Mononuclear cell (primary cell): ENCODE results near the gene PRR12. TPM values are rescaled to one million over a fixed set of nuclear protein-coding genes. Genes with fewer than 3 reads are reported as not detected.

Experiments used
- H3K27me3 ChIP-seq: 2 replicates; pipeline ENCODE4 v1.6.0; 2011; ENCODE audit warnings: low read length, control low read depth; ENCODE audit not compliant: insufficient read depth
- H3K4me1 ChIP-seq: 2 replicates; pipeline ENCODE4 v1.5.1; 2011; ENCODE audit warnings: mild to moderate bottlenecking, low read length, control low read depth; ENCODE audit not compliant: insufficient read depth
- H3K4me3 ChIP-seq: 2 replicates; pipeline ENCODE4 v1.5.1; 2011; ENCODE audit warnings: mild to moderate bottlenecking, low read length, moderate library complexity
- H3K9me3 ChIP-seq: 2 replicates; pipeline ENCODE4 v1.5.1; 2011; ENCODE audit warnings: low read depth, mild to moderate bottlenecking, control low read depth, low read length
- total RNA-seq: library from RNA; depleted of rRNA; stranded (reverse); fragments of >200 nt; gene quantifications from one replicate; pipeline ENCODE4 v1.2.3, GENCODE V29; 2012

Gene PRR12
- total RNA-seq, 1 donor = 6.4 TPM

DNA sequence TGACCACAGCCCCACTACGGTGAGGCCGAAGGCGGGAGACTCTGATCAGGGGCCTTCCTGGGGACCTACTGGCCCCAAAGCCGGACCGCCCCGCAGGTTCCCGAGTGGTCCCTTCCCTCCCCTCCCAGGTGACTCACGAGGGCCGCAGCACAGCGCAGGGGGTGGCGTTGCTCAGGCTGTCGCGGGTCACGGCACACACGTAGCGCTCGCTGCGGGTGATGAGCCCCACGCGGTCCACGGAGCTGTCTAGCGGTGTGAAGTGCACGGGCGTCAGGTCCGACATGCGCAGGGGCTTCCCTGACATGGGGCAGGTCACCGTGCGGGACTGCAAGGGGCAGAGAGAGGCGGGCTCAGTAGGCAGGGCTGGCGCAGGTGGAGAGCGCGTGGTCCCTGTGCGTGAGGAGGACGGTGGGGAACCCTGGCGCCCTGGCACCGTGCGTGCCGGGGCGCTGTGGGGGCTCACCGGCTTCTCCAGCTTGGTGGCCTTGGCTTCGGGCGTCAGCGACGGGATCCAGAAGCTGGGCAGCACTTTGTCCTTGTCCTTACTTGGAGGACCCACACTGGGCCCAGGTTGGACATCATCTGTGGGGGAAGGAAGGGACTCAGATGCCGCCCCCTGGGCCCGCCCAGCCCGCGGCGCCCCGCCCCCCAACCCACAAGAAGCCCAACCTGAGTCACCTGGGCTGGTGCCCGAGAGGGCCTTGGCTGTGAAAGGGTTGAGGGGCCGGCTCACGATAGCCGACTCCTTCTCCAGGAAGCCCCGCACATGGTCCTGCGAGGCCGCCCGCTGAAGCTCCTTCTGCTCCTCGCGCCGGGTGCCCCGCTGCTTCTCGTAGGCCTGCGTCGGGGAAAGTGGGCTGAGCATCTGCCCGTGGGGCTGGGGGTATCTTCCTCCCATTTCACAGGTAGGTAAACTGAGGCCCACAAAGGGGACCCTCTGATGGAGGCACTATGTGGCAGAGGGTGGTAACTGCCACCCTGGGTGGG is 34.3 kb upstream of the PRR12 start:
- Histone ChIP-seq H3K4me1 (peaks cover 75% of the 10 kb centered on the region), H3K4me3 (peak overlapping the region; percentile 26), H3K27me3 (no peaks in the 10 kb centered on the region), H3K9me3 (no peaks in the 10 kb centered on the region)

DNA sequence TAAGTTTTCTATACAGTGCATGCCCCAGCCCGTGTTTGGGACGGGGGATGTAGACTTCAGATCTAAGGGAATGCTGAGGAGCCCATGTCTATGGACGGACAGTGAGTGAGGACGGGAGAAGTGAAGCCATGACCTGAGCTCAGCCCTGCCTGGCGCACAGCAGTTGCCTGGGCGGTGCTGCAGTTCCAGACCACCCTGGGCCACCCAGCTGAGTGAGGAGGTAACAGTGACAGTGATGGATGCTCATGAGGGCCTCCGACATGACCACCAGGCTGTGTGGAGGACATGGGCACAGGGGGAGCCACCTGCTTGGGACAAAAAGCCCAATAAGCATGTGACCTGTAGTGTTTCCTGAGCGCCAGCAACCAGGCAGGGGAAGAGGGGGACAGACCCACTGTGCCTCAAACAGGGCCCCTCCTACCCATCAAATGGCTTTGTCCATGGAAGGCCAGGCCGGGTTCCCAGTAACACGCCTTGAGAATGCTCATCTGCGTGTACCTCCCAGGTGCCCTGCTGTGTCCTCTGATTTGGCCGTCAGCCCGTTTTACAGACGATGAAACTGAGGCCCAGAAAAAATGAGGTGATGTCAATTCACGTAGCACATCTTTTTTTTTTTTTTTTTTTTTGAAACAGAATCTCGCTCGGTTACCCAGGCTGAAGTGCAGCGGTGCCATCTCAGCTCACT is 33.2 kb upstream of the PRR12 start:
- Histone ChIP-seq H3K9me3 (no peaks in the 10 kb centered on the region), H3K4me3 (peak overlapping the region; percentile 45), H3K27me3 (no peaks in the 10 kb centered on the region), H3K4me1 (peaks cover 76% of the 10 kb centered on the region)

DNA sequence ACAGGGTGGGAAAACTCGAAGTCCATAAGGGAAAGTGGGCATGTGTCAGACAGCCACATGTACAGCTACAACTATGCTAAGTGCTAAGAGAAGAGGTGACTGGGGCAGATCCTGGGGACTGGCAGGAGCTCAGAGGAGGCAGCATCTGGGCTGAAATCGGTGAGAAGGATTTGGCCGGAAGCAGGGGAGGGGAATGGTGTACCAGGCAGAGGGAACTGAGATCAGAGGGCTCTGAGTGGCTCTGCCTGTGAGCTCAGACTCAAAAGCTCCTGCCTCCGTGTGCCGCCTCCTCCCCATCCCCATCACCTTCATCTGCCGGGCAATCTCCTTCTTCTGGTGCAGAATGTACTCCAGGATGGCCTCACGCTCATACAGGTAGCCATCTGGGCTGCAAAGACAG is 32.4 kb upstream of the PRR12 start:
- Histone ChIP-seq H3K4me3 (peak overlapping the region; percentile 45), H3K4me1 (peaks cover 77% of the 10 kb centered on the region)

DNA sequence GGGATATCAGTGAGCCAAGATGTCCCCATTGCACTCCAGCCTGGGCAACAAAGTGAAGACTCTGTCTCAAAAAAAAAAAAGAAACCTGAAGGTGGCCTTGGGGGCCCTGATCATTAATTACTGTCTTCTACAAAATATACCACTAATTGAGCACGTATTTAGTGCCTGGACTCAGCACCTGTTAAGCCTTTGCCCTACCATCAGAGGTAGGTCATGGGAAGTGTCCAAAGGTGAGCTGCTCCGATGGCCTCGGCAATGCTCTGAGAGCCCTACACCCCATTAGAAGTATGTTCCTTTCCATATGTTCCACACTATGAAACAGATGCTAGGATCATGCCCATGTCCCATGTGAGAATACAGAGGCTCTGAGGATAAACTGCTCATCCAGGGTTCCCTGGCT is 31.5 kb upstream of the PRR12 start:
- Histone ChIP-seq H3K27me3 (no peaks in the 10 kb centered on the region), H3K4me3 (peak overlapping the region; percentile 45), H3K4me1 (peaks cover 75% of the 10 kb centered on the region), H3K9me3 (no peaks in the 10 kb centered on the region)

More for the DNA sequence above, 32.4 kb upstream of the PRR12 start:
- no peaks in the 10 kb centered on the region for H3K27me3 ChIP-seq
- H3K9me3 ChIP-seq = no peaks in the 10 kb centered on the region

DNA sequence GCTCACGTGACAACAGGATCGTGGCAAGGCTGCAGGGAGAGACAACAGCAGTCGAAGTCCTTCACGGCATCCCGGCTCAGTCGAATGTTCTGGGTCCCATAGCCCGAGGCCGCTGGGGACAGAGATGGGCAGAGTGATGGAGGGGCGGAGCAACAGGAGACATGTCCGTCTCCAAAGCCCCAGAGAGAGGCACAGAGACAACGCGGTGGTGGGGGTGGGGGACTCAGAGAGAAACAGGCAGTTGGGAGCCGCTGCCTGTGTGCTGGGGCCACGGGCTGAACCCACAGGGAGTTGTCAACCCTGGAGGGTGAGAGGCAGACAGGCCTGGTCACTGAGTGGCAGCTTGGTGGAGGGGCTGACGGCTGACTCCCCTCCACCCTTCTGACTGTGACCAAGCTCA is 31.1 kb upstream of the PRR12 start:
- H3K4me3 ChIP-seq = peak overlapping the region; percentile 45
- peaks cover 75% of the 10 kb centered on the region for H3K4me1 ChIP-seq
- H3K9me3 ChIP-seq = no peaks in the 10 kb centered on the region
- no peaks in the 10 kb centered on the region for H3K27me3 ChIP-seq

DNA sequence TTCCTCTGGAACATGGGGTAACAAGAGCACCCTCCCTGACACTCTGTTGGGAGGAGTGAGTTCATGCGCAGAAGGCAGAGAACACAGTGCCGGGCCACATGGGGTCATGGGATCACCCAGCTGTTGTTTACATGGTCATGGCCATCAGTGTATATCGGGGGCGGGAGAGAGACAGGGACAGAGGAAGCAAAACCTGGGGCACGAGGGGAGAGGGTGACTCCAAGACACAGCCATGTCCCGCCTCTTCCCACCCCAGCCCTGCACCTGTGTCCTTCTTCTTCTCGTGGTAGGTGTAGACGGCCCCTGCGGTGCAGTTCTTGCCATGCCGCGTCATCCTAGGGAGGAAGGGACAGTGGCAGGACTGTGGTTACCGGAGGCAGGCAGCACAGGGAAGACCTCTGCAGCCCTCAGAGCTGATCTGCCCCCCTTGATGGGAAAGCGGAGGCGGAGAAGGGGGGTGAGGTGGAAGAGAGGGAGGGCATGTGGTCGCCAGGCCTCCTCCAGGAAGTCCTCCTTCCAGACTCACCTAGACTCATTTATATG is 30.6 kb upstream of the PRR12 start:
- Histone ChIP-seq H3K4me1 (peaks cover 75% of the 10 kb centered on the region), H3K9me3 (no peaks in the 10 kb centered on the region), H3K27me3 (no peaks in the 10 kb centered on the region), H3K4me3 (peak overlapping the region; percentile 45)

DNA sequence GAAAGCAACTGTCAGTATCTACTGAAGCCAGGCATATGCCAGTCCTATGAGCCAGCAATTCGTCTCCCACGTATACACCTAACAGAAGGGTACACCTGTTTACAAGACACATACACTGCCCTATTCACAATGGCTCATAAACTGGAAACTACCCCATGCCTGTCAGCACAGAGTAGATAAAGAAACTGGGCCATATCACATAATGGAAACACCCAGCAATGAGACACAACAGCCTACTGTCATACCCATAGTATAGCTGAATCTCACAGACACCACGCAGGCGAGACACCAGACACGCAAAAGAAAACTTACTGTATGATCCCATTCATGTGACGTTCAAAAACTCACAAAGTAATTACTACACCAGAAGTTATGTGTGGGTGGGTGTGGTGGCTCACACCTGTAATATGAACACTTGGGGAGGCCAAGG is 26.4 kb upstream of the PRR12 start:
- H3K9me3 ChIP-seq = no peaks in the 10 kb centered on the region

DNA sequence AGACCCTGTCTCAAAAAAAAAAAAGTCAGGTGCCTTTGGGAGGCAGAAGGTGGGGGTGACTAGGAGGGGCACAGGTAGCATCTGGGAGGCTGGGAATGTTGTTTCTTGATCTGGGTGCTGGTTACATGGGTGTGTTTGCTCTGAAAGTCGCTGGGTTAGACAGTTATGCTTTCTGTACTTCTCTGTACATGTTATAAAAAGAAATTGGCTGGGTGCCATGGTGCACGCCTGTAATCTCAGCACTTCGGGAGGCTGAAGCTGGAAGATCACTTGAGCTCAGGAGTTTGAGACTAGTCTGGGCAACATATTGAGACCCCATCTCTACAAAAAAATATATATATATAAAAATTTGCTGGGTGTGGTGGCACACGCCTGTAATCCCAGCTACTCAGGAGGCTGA is 25.7 kb upstream of the PRR12 start:
- peaks cover 93% of the 10 kb centered on the region for H3K4me1 ChIP-seq
- H3K9me3 ChIP-seq = no peaks in the 10 kb centered on the region
- H3K27me3 ChIP-seq = no peaks in the 10 kb centered on the region
- H3K4me3 ChIP-seq = no peak overlapping the region

More for the DNA sequence above, 26.4 kb upstream of the PRR12 start:
- Histone ChIP-seq H3K4me3 (no peak overlapping the region), H3K27me3 (no peaks in the 10 kb centered on the region), H3K4me1 (peaks cover 93% of the 10 kb centered on the region)

DNA sequence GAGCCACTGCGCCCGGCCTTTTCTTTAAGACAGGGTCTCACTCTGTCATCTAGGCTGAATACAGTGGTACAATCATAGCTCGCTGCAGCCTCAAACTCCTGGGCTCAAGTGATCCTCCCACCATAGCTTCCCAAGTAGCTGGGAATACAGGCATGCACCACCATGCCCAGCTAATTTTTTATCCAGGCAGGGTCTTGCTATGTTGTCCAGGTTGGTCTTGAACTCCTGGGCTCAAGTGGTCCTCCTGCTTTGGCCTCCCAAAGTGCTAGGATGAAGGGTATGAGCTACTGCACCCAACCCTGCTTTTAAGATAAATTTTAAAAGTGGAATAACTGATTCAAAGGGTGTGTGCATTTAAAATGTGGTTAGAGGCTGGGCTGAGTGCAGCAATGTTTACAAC is 24.7 kb upstream of the PRR12 start:
- no peaks in the 10 kb centered on the region for H3K9me3 ChIP-seq
- H3K4me3 ChIP-seq = no peak overlapping the region
- H3K4me1 ChIP-seq = peaks cover 93% of the 10 kb centered on the region
- H3K27me3 ChIP-seq = no peaks in the 10 kb centered on the region

DNA sequence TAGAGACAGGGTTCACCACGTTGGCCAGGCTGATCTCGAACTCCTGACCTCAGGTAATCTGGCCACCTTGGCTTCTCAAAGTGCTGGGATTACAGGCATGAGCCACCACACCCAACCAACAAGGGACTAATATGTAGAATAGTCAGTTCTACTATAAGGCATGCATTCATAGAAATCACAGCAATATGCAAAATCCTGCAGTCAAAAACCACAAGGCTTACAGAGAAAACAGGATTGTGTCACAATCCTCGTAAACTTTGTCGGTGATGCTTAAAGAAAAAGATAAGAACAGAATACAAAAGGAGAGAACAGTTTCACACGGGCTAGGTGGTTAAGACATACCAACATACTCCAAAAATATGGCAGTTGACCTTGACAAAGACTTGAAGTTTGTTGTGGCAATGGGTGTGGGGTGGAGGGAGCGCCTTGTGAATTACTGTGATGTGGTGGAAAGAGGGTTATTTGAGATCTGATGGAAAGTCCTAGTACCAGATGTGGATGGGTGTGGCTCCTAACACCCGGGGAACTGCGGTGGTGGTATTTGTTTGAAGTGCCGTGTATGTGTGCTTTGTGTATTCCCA is 23.0 kb upstream of the PRR12 start:
- no peaks in the 10 kb centered on the region for H3K27me3 ChIP-seq
- H3K9me3 ChIP-seq = no peaks in the 10 kb centered on the region
- H3K4me1 ChIP-seq = peaks cover 79% of the 10 kb centered on the region
- no peak overlapping the region for H3K4me3 ChIP-seq

DNA sequence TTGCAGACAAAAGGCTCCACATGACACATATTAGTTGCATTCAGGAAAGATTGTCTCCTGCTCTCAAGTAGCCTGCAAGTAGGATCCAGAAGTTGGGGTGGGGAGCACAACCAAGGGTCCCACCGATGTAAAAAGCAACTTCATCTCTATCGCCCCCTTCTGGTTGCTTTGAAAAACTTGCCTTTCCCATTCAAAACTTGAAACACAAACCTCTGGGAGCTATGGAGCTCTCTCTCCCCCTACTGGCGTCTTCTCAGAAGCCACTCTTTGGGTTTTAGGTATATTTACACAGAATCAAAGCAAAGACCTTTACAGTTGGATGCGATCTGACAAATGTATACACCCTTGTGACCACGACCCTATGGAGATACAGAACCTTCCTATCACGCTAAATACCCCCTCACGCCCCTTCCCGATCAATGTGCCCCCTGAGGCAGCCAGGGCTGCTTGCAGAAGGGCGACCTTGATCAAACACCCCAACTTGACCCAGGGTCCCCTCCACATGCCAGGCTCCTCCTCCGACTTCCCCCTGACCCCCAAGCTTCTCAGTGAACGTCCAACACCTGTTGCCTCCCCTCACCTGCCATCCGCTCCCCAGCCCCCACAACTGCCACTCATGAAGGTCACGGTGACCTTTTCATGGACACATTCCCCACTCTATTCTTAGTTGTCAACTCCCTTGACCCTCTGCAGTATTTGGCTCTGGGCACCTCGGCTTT is 20.7 kb upstream of the PRR12 start:
- no peak overlapping the region for H3K4me3 ChIP-seq
- H3K4me1 ChIP-seq = peaks cover 58% of the 10 kb centered on the region

DNA sequence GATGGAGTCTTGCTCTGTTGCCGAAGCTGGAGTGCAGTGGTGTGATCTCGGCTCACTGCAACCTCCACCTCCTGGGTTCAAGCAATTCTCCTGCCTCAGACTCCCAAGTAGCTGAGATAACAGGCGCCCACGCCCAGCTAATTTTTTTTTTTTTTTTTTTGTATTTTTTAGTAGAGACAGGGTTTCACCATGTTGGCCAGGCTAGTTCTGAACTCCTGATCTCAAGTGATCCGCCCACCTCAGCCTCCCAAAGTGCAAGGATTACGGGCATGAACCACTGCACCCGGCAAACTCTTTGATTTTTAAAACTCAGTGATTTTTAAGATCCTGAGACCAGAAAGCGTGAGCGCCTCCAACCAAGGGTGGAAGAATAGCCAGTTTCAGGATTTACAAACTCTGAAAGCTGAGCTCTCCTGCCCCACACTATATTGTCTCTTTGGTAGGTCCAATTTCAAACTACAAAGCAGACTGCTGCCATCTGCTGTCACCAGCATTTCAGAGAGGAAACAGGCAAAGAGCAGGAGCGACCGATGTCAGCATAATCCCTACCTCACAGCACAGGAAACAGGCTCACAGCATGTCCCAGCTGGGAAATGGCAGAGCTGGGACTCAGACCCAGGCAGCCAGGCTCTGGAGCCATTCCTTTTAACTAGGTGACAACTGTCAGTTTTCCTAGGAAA is 19.8 kb upstream of the PRR12 start:
- Histone ChIP-seq H3K4me3 (no peak overlapping the region), H3K27me3 (no peaks in the 10 kb centered on the region), H3K9me3 (no peaks in the 10 kb centered on the region), H3K4me1 (peaks cover 50% of the 10 kb centered on the region)

More for the DNA sequence above, 20.7 kb upstream of the PRR12 start:
- H3K27me3 ChIP-seq = no peaks in the 10 kb centered on the region
- no peaks in the 10 kb centered on the region for H3K9me3 ChIP-seq

DNA sequence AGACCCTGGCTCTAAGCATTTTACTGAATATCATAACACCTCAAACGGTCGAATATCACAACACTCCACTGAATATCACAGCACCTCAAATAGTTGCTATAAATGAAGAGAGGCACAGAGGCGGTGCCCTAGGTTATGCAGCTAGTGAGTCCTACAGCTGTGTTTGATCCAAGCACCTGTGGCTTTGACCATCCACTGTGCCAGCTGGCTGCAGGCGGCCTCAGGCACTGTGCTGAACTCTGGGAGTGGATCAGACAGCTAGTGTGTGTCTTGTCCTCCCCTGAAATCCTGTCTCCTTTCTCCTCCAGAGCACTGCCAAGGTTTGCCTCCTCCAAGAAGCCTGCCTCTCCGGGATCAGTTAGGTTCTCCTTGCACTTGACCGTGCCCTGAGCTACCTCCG is 18.0 kb upstream of the PRR12 start:
- H3K4me3 ChIP-seq = no peak overlapping the region
- H3K9me3 ChIP-seq = no peaks in the 10 kb centered on the region
- peaks cover 35% of the 10 kb centered on the region for H3K4me1 ChIP-seq
- H3K27me3 ChIP-seq = no peaks in the 10 kb centered on the region

DNA sequence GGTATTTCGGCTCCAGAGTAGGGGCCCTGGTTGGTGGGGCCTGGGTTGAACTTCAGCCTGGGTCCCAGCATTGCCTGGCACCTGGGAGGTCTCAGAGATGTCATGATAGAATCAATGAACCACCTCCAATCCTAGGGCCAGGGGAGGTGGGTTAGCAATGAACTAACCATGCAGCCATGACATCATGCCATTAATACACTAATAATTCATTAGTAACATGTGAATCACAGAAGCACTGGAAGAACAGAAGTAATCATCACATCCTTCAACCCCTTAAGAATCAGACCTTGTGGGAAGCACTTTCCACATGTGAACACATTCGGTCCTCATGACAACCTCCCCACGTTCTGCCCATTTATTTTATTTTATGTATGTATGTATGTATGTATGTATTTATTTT is 17.6 kb upstream of the PRR12 start:
- Histone ChIP-seq H3K4me1 (peaks cover 31% of the 10 kb centered on the region), H3K4me3 (no peak overlapping the region), H3K9me3 (no peaks in the 10 kb centered on the region)

More for the DNA sequence above, 17.6 kb upstream of the PRR12 start:
- H3K27me3 ChIP-seq = no peaks in the 10 kb centered on the region
